GM13977 (cell line): ENCODE results near the gene KIF1B.
"Not testable (repeated sequence)": the region's sequence is repeated elsewhere in the genome, so short reads cannot be mapped to it uniquely, and the experiment has no call there.

Source experiments
- DNase-seq: peaks from one replicate; pipeline ENCODE4 v3.0.0; 2012; ENCODE audit warnings: low spot score
- CTCF ChIP-seq: IDR thresholded peaks from 2 replicates; pipeline ENCODE4 v1.5.1; 2012; ENCODE audit warnings: mild to moderate bottlenecking, control low read depth; ENCODE audit not compliant: insufficient read depth; ENCODE audit errors: extremely low read depth, missing control alignments
- in situ Hi-C: fragments of 300-500 bp; cut with MboI; formaldehyde crosslinking; loops from one replicate; pipeline ENCODE4 v1.12.0; 2022; ENCODE audit warnings: low sequenced_read_pairs, low pct_unique_long_range_greater_than_20kb, mixed read lengths, inconsistent platforms; ENCODE audit not compliant: unreplicated experiment

Gene KIF1B

GRCh38 chr1:10192263-10192662 lies 18.1 kb upstream of the KIF1B start:
- in situ Hi-C loops, result no loop called here
- no peak for TF ChIP-seq CTCF
- DNase-seq, result no peak

DNA sequence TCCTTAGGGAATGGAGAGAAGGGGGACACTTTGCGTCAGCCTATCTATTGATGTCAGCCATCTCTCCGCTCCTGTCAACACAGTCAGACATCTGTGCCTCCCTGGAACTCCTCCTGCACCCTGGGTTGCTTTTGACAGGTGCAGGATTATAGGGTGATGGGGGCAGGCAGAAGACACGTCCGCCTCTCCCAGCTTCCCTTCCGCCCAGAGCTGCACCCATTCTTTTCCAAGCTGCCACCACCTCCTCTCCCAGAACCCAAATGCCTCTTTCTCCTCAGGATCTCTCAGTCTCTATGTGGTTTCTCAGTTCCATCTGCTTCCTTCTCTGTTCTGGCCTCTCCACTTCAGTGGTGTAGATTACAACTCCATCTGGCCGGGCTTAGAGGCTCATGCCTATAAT lies 17.1 kb upstream of the KIF1B start:
- no peak for DNase-seq
- no peak for TF ChIP-seq CTCF
- in situ Hi-C loops, result no loop called here

- no peak for TF ChIP-seq CTCF
- DNase-seq, result no peak
- in situ Hi-C loops, result no loop called here
Measured at GRCh38 chr1:10195570-10195969, 14.8 kb upstream of the KIF1B start.

- DNase-seq, result no peak
- in situ Hi-C loops, result no loop called here
- TF ChIP-seq CTCF, result no peak
Measured at GRCh38 chr1:10196976-10197375, 13.4 kb upstream of the KIF1B start.

DNA sequence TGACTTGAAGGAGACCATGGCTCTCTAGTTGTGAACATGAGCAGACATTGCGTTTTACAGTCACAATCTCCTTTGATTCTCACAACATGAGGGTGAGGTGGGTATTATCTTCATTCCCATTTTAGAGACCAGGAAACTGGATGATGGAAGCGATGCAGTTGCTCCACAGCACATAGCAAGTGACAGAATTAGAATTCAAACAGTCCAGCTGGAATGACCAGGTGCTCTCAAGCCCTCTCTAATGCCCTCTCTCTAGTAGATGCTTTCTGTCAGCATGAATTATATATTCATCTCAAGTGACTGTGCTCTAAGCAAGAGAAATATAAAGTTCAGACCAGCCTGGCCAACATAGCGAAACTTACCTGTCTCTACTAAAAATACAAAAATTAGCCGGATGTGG lies 9.8 kb upstream of the KIF1B start:
- no peak for TF ChIP-seq CTCF
- in situ Hi-C loops, result no loop called here
- no peak for DNase-seq

DNA sequence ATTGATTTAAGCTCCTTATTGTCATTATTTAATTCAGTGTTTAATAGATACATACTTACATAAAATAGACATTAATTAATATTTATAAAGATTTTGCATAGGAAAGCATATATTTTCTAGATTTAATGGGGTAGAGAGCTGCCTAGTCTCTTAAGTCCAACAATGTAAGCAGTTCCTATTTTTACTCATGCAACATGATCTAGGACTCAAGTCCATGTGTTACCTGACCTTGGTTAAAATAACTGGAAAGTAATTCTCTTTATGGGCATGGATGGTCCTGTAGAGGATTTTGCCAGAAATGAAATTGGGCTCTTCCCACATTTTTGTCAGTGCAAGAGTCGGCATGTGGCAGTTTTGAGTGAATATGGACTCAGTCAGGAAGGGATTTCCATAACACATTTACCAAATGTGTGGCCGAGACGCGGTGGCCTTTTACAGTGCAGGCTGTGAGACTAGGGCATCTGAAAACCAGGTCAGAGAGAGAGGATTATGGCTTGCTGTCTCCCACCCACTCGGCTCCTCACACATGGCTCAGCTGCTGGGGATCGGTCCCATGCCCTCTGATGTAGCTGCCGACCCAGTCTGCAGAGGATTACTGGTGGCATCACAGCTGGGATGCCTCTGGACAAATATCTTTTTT lies 6.2 kb upstream of the KIF1B start:
- TF ChIP-seq CTCF, result no peak
- DNase-seq, result no peak
- in situ Hi-C loops, result no loop called here

DNA sequence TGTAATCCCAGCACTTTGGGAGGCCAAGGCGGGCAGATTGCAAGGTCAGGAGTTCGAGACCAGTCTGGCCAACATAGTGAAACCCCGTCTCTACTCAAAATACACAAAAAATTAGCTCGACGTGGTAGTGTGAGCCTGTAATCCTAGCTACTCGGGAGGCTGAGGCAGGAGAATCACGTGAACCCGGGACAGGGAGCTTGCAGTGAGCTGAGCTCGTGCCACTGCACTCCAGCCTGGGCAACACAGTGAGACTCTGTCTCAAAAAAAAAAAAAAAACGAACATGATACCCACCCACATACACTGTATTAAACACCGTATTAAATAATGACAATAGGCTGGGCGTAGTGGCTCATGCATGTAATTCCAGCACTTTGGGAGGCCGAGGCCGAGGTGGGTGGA lies 5.2 kb upstream of the KIF1B start:
- in situ Hi-C loops, DNase-seq: not testable (repeated sequence)
